HG03097 (cell line): Measurements from ENCODE around the gene NIPA2.

ENCODE experiments used
- ATAC-seq: cut with Tn5 transposase; IDR thresholded peaks from one replicate; pipeline ENCODE4 v1.9.1; 2021; ENCODE audit not compliant: unreplicated experiment, low FRiP score

NIPA2 gene

DNA sequence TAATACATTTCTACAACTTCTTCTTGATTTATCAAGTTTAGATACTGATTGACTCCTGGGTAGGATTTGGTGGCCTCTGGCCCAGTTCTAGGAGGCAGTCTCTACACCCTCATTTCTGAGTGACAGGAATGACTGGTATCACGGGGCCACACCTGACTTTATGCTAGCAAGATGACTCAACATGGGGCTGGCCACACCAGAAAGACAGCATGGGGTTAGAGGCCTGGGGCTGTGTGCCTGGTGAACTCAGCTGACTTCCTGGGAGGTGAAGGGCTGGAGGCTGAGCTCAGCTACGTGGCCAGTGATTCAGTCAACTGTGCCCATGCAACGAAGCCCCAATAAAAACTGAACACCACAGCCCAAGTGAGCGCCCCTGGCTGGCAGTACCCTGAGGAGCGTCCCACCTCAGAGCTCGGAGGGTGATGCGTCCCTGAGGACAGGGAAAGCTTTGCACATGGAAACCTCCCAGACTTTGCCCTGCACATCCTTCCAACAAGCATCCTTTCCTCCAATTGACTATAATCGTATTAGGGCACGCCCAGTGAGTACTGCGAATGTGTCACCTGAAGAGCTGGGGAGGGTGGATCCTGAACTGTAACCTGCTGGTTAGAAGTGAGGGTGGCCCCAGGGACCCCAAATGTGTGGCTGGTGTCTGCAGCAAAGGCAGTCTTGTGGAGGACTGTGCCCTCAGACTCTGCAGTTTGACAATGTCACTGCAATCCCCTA lies 57.2 kb downstream of the NIPA2 start:
- no peak for ATAC-seq

GRCh38 chr15:22902046-22902445 lies 63.6 kb downstream of the NIPA2 start:
- ATAC-seq, result no peak

DNA sequence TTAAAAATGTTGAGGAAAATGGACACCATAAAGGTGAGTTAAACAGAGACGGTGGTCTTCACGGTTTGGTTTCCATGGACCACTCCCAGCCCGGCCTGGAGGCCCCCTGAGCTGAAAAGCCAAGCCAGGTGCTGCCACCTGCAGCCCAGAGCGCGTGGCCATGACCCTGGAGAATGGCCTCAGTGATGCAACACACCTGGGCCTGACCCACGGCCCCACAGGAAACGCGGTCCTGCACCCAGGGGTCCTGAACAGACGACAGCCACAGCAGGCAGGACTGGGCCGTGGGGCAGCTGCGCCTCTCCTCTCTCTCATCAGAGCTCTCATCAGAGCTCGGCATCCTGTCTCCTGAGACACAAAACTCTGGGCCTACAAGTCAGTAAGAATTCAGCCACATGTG lies 64.1 kb downstream of the NIPA2 start:
- no peak for ATAC-seq

GRCh38 chr15:22902981-22903380 lies 64.5 kb downstream of the NIPA2 start:
- no peak for ATAC-seq

GRCh38 chr15:22903427-22903826 lies 65.0 kb downstream of the NIPA2 start:
- ATAC-seq, result no peak

- ATAC-seq, result no peak
These were observed 65.6 kb downstream of the NIPA2 start for GRCh38 chr15:22903961-22904534.

DNA sequence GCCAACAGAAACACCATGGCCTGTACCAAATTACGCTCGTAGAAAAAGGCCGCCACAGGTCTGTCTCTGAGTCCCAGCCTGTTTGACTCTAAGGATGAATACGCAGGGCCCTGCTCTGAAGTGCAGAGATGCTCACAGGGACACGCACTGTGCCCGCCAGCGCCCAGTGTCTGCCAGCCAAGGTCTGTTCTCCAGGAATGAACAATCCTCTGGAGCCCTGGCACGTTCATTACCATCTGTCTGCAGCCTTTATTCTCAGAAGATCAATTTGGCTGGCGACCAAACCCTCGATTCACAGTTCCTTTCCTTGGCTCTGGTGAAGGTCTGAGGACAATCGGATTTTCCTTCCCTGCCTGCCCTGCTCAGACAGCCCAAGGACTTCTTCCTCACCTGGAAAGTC lies 66.3 kb downstream of the NIPA2 start:
- ATAC-seq, result no peak

DNA sequence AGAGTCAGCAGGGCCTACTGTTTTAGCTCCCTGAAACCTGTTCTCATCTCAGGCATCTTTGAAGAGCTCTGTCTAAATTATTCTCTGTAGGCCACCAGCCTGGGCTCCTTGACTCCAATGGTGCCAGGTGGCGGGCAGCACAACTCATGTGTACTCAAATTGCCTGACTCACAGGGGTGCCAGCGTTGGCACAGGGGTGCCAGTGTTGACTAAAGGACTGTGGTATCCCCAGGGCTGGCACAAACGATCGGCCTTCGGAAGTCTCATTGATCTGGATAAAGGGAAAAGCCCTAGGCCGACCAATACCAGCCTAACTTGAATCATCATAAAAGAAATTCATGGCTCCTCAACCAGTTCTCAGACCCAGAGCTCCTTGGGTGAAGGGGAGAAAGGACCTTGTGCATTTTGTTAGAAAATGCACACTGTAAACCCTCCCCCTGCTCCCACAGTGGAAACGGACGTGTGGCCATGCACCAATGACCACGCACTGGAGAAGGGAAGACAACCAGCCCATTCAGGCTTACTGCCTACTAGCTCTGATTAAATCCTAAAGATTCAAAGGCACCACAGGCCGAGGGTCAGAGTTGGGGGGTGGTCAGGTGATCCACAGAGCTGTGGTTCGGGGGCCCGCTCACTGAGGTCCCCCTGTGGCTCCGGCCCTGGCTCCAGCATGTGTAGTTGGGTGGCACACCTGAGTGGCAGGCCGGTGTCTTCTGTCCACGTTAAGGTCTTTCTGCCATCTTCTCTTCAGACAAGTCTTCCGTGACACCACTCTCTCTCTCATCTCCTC lies 68.9 kb downstream of the NIPA2 start:
- no peak for ATAC-seq

- ATAC-seq, result no peak
These were observed 70.4 kb downstream of the NIPA2 start for GRCh38 chr15:22908830-22909229.

DNA sequence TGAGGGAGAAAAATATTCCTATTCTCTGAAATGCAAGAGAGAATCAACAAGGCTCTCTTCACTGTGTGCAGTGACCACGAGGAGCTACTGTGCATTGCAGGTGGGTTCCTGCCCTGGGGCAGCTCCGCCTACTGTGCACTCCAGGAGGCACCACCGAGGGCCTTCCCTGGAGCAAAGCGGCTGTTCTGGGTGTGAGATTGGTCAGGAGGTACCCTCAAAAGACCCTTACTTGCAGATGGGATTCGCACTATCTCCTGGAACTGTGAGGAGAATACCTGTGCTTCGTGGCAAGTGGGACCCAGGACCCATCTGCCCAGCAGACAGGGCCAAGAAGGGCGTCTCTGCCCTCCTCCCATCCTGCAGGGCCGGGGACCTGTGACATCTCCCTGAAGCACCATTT lies 72.8 kb downstream of the NIPA2 start:
- ATAC-seq, result no peak

DNA sequence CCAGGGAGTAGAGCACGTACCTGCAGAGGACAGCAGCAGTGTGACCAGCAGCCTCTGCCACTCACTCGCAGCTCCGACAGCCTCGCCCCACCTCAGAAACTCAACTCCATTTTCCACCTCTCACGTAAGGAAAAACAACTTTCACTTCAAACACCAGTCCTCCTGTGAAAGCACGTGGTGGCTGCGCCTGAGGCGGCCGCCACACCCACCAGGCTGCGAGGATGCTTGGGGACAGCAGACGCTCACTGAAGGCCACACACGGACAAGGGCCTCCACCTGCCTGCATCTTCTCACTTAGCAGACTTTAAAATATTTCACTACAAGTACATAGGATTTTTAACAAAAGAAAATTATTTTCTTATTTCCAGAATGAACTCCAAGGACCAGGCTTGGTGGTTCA lies 73.8 kb downstream of the NIPA2 start:
- no peak for ATAC-seq

- no peak for ATAC-seq
These were observed 75.3 kb downstream of the NIPA2 start for GRCh38 chr15:22913646-22914380.

DNA sequence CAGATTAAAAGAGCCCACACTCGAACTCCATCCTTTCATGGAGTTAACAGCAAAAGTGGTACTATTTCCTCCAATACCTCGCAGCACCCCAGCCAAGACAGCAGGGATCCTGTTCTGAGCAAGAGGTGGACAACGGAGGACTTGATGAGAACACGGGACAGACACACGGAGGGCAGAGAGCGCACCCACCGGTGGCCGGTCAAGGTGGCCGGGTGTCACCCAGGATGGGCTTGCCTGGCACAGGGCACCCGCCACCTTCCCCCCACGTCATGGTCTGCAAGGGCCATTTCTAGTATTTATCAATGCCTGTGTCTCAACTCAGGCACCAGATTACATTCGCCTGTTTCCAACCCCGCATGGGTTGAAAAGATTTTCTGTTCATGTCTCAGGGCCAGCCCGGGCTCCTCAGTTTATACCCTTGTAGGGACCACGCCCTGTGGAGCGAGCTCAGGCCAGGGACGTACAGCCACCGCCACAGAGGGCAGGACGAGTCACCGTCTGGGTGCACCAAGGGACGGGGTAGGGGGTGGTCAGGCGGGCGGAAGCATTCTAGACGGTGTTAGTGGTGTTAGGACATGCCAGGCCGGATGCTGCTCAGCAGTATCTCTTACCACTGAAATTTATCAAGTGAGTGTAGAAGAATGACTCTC lies 77.5 kb downstream of the NIPA2 start:
- no peak for ATAC-seq

- ATAC-seq, result no peak
These were observed 78.3 kb downstream of the NIPA2 start for GRCh38 chr15:22916606-22917350.

DNA sequence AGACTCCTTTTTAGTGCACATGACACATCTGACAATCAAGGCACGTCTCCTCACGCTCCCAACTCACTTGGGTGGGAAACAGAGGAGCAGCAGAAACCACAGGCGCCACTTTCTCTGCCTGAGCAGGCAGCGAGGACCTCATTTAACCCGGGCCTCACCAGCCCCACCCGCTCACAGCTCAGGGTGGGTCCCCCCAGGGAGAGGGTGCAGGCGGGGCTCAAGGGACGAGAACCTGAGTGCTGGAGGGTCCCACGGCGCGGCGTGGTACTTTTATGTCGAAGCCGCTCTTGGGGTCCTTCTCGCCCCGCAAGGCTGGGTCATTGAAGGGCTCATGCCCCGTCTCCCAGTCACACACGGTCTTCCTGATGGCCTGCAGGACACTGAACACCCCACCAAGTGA lies 79.1 kb downstream of the NIPA2 start:
- ATAC-seq, result no peak
